B cell (primary cell): ENCODE measurements around the gene ADAMTS2. TPM values are rescaled to one million over a fixed set of nuclear protein-coding genes. Genes with fewer than 3 reads are reported as not detected.

Experiments used
- ATAC-seq: fragments of 200-7000 bp; cut with Tn5 transposase; one replicate; pipeline ENCODE4 v1.10.0; 2021; ENCODE audit warnings: low read depth, mild to moderate bottlenecking, moderate number of reproducible peaks, moderate library complexity
- CTCF ChIA-PET: fragments of 350-600 bp; sonication (Branson Sonifier 250); formaldehyde crosslinking; loops from one replicate; lab custom pipeline; 2021; ENCODE audit warnings: antibody characterized with exemption, inconsistent platforms; lab: Charles Lee
- POLR2A ChIA-PET: fragments of 350-600 bp; sonication (Branson Sonifier 250); formaldehyde crosslinking; loops from one replicate; lab custom pipeline; 2021; ENCODE audit warnings: antibody characterized with exemption; lab: Charles Lee
- DNase-seq: peaks from one replicate; pipeline ENCODE4 v3.0.0; 2013
- H2AFZ ChIP-seq: 2 replicates; pipeline ENCODE4 v1.6.1; 2012; ENCODE audit warnings: mild to moderate bottlenecking, low read depth, low read length; ENCODE audit not compliant: insufficient read depth, poor library complexity, severe bottlenecking
- H3K27ac ChIP-seq, 2 donors: 1 replicate in 1 of 2; 2 replicates in 1 of 2; pipeline ENCODE4 v1.5.1; 2012 to 2013; ENCODE audit warnings: low read length in 2 of 2, mild to moderate bottlenecking in 2 of 2, moderate library complexity in 1 of 2
- H3K27me3 ChIP-seq, 4 experiments: fragments of 200-600 bp in 1 of 4; sonication (generic) in 1 of 4; replicated peaks in 1 of 4; 1 replicate in 2 of 4; 2 replicates in 2 of 4; pipeline versions ENCODE4 v1.6.1 to v1.7.0; 2013 to 2016; ENCODE audit warnings: low read length in 3 of 4, mild to moderate bottlenecking in 2 of 4, mixed read lengths in 1 of 4, moderate library complexity in 1 of 4; ENCODE audit not compliant: insufficient read depth in 4 of 4, control insufficient read depth in 3 of 4; ENCODE audit errors: control extremely low read depth in 1 of 4
- H3K36me3 ChIP-seq, 2 experiments: replicated peaks in 1 of 2; 1 replicate in 1 of 2; 2 replicates in 1 of 2; pipeline versions ENCODE4 v1.6.1 to v1.7.1; 2013; ENCODE audit warnings: low read length in 1 of 2; ENCODE audit not compliant: insufficient read depth in 2 of 2, control insufficient read depth in 1 of 2; ENCODE audit errors: control extremely low read depth in 1 of 2, extremely low read depth in 1 of 2
- H3K4me1 ChIP-seq, 2 donors: fragments of 200-600 bp in 1 of 2; sonication (generic) in 1 of 2; 1 replicate in 1 of 2; 2 replicates in 1 of 2; pipeline versions ENCODE4 v1.5.1 to v1.6.1; 2013 to 2017; ENCODE audit warnings: low read length in 2 of 2; ENCODE audit not compliant: control insufficient read depth in 2 of 2, insufficient read depth in 2 of 2
- H3K4me2 ChIP-seq: replicated peaks from 2 replicates; pipeline ENCODE3; 2012; ENCODE audit warnings: mild to moderate bottlenecking, low read depth, low read length; ENCODE audit not compliant: poor library complexity, severe bottlenecking
- H3K4me3 ChIP-seq, 5 experiments: fragments of 200-600 bp in 1 of 5; sonication (generic) in 1 of 5; 1 replicate in 3 of 5; 2 replicates in 2 of 5; pipeline versions ENCODE4 v1.5.1 to v1.7.0; 2011 to 2016; ENCODE audit warnings: low read length in 4 of 5, mild to moderate bottlenecking in 4 of 5, low read depth in 2 of 5, control low read depth in 1 of 5, moderate library complexity in 1 of 5; ENCODE audit not compliant: insufficient read depth in 1 of 5; ENCODE audit errors: control extremely low read depth in 1 of 5, extremely low read depth in 1 of 5
- H3K79me2 ChIP-seq: fragments of 200-600 bp; sonication (generic); one replicate; pipeline ENCODE4 v1.6.0; 2016; ENCODE audit warnings: low read length; ENCODE audit not compliant: control insufficient read depth, insufficient read depth
- H3K9ac ChIP-seq: fragments of 200-600 bp; sonication (generic); 2 replicates; pipeline ENCODE4 v1.6.1; 2017; ENCODE audit warnings: mild to moderate bottlenecking, low read length, moderate library complexity
- H3K9me3 ChIP-seq, 3 donors: one replicate each; pipeline versions ENCODE4 v1.6.1 to v1.7.1; 2013; ENCODE audit warnings: low read length in 2 of 3; ENCODE audit not compliant: control insufficient read depth in 2 of 3, insufficient read depth in 1 of 3; ENCODE audit errors: control extremely low read depth in 1 of 3
- H4K20me1 ChIP-seq: 2 replicates; pipeline ENCODE4 v1.6.0; 2012; ENCODE audit warnings: mild to moderate bottlenecking, low read length; ENCODE audit not compliant: insufficient read depth, control insufficient read depth, poor library complexity, severe bottlenecking
- H3K27ac Mint-ChIP-seq: one replicate; pipeline ENCODE4 v1.8.0; 2021; ENCODE audit warnings: mixed read lengths
- H3K27me3 Mint-ChIP-seq: one replicate; pipeline ENCODE4 v1.8.0; 2021; ENCODE audit warnings: mixed read lengths
- H3K4me1 Mint-ChIP-seq: one replicate; pipeline ENCODE4 v1.8.0; 2021; ENCODE audit warnings: mixed read lengths
- H3K4me3 Mint-ChIP-seq: one replicate; pipeline ENCODE4 v1.8.0; 2021; ENCODE audit warnings: mixed read lengths
- H3K9me3 Mint-ChIP-seq: one replicate; pipeline ENCODE4 v1.8.0; 2022; ENCODE audit warnings: mixed read lengths; ENCODE audit not compliant: insufficient read depth
- CTCF ChIP-seq: fragments of 200-600 bp; IDR thresholded peaks from one replicate; pipeline ENCODE4 v1.8.0; 2022; ENCODE audit warnings: antibody characterized with exemption, mild to moderate bottlenecking
- EZH2 ChIP-seq: IDR thresholded peaks from 2 replicates; pipeline ENCODE4 v1.6.1; 2012; ENCODE audit warnings: borderline replicate concordance, low read depth, mild to moderate bottlenecking, moderate library complexity, low read length; ENCODE audit not compliant: insufficient read depth, poor library complexity, severe bottlenecking
- WGBS: methylation state at CpG from one replicate; pipeline ENCODE4 v1.1.5; 2013; ENCODE audit warnings: missing lambda C conversion rate; ENCODE audit not compliant: insufficient coverage; 5-methylcytosine and 5-hydroxymethylcytosine counted together
- intact Hi-C: fragments of 100-400 bp; cut with micrococcal nuclease; formaldehyde crosslinking; loops from one replicate; pipeline ENCODE4 v1.10.0; 2022
- polyA plus RNA-seq: library from polyadenylated mRNA; depleted of rRNA; stranded (reverse); fragments of >200 nt; gene quantifications from 2 replicates; pipeline ENCODE4 v1.2.3, GENCODE V29; 2012
- total RNA-seq, 2 donors: library from RNA; stranded (reverse); fragments of 120-200 nt in 1 of 2; gene quantifications; 1 replicate in 1 of 2; 2 replicates in 1 of 2; pipeline versions ENCODE4 v1.2.3 to v1.2.4, GENCODE V29; 2013 to 2022

Gene ADAMTS2
- total and polyA plus RNA-seq, 2 donors (not counting 1 experiment from before 2014, with no cell fraction given), result not detected

GRCh38 chr5:179302499-179303185, 42.6 kb downstream of the ADAMTS2 start:
- Histone ChIP-seq H3K27ac (no peak overlapping the region), H3K4me1 (no peaks in the 10 kb centered on the region), H3K4me3 (no peak overlapping the region), H4K20me1 (no peaks in the 10 kb centered on the region), H3K9ac (no peak overlapping the region), H3K36me3 (no peaks in the 10 kb centered on the region), H3K27me3 (no peaks in the 10 kb centered on the region), H2AFZ (no peak overlapping the region), H3K9me3 (peaks cover 0 to 30% (median 10%) of the 10 kb centered on the region in 3 donors), H3K4me2 (no peak overlapping the region), H3K79me2 (no peaks in the 10 kb centered on the region)
- H3K9me3 Mint-ChIP-seq, result peaks cover 16% of the 10 kb centered on the region
- TF ChIP-seq EZH2, result no peak
- TF ChIP-seq CTCF, result no peak
- no peak overlapping the region for H3K27ac Mint-ChIP-seq
- ATAC-seq (no peak), DNase-seq (no peak)
- intact Hi-C loops, result no loop called here
- ChIA-PET CTCF (no interaction called here), POLR2A (no interaction called here)
- no peaks in the 10 kb centered on the region for H3K4me1 Mint-ChIP-seq
- H3K4me3 Mint-ChIP-seq, result no peak overlapping the region
- no peaks in the 10 kb centered on the region for H3K27me3 Mint-ChIP-seq
- 73% methylated on average over 13 of the region's 13 CpGs for WGBS

- WGBS, result 84% methylated on average over 10 of the region's 17 CpGs
- no peak overlapping the region for H3K27ac ChIP-seq
- CTCF ChIA-PET, result no interaction called here
Measured at GRCh38 chr5:179301796-179302195, 43.5 kb downstream of the ADAMTS2 start.

More at GRCh38 chr5:179301796-179302195, 43.5 kb downstream of the ADAMTS2 start:
- Histone ChIP-seq H3K4me2 (no peak overlapping the region), H3K4me1 (no peaks in the 10 kb centered on the region), H3K36me3 (no peaks in the 10 kb centered on the region), H4K20me1 (no peaks in the 10 kb centered on the region), H3K79me2 (no peaks in the 10 kb centered on the region), H3K4me3 (no peak overlapping the region), H3K27me3 (no peaks in the 10 kb centered on the region), H3K9me3 (peaks cover 0 to 37% (median 10%) of the 10 kb centered on the region in 3 donors), H3K9ac (no peak overlapping the region), H2AFZ (no peak overlapping the region)
- POLR2A ChIA-PET, result no interaction called here
- TF ChIP-seq CTCF (no peak), EZH2 (no peak)
- no peak for DNase-seq
- no peaks in the 10 kb centered on the region for H3K27me3 Mint-ChIP-seq
- H3K9me3 Mint-ChIP-seq, result peaks cover 16% of the 10 kb centered on the region
- no peak for ATAC-seq
- intact Hi-C loops, result no loop called here
- no peaks in the 10 kb centered on the region for H3K4me1 Mint-ChIP-seq
- H3K4me3 Mint-ChIP-seq, result no peak overlapping the region
- H3K27ac Mint-ChIP-seq, result no peak overlapping the region
